ENCODE results near the gene ARFGAP1. TPM values are rescaled to one million over a fixed set of nuclear protein-coding genes. Genes with fewer than 3 reads are reported as not detected.

ARFGAP1 gene
- total and polyA plus RNA-seq, 2 experiments from 2014 or later = 41.5 to 95.5 TPM

- TF ChIP-seq, protein P1, sequence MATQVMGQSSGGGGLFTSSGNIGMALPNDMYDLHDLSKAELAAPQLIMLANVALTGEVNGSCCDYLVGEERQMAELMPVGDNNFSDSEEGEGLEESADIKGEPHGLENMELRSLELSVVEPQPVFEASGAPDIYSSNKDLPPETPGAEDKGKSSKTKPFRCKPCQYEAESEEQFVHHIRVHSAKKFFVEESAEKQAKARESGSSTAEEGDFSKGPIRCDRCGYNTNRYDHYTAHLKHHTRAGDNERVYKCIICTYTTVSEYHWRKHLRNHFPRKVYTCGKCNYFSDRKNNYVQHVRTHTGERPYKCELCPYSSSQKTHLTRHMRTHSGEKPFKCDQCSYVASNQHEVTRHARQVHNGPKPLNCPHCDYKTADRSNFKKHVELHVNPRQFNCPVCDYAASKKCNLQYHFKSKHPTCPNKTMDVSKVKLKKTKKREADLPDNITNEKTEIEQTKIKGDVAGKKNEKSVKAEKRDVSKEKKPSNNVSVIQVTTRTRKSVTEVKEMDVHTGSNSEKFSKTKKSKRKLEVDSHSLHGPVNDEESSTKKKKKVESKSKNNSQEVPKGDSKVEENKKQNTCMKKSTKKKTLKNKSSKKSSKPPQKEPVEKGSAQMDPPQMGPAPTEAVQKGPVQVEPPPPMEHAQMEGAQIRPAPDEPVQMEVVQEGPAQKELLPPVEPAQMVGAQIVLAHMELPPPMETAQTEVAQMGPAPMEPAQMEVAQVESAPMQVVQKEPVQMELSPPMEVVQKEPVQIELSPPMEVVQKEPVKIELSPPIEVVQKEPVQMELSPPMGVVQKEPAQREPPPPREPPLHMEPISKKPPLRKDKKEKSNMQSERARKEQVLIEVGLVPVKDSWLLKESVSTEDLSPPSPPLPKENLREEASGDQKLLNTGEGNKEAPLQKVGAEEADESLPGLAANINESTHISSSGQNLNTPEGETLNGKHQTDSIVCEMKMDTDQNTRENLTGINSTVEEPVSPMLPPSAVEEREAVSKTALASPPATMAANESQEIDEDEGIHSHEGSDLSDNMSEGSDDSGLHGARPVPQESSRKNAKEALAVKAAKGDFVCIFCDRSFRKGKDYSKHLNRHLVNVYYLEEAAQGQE (IDR thresholded peaks at IDR 0.05; ENCODE audit: unreplicated experiment) = no peak
- TF ChIP-seq STAT1 (IDR thresholded peaks at IDR 0.05; ENCODE audit: unreplicated experiment) = no peak
- TF ChIP-seq POLR2AphosphoS5 (IDR thresholded peaks at IDR 0.05; ENCODE audit: low read depth) = no peak
These were observed 35.1 kb downstream of the ARFGAP1 start (continued) for GRCh38 chr20:63307538-63308217.

DNA sequence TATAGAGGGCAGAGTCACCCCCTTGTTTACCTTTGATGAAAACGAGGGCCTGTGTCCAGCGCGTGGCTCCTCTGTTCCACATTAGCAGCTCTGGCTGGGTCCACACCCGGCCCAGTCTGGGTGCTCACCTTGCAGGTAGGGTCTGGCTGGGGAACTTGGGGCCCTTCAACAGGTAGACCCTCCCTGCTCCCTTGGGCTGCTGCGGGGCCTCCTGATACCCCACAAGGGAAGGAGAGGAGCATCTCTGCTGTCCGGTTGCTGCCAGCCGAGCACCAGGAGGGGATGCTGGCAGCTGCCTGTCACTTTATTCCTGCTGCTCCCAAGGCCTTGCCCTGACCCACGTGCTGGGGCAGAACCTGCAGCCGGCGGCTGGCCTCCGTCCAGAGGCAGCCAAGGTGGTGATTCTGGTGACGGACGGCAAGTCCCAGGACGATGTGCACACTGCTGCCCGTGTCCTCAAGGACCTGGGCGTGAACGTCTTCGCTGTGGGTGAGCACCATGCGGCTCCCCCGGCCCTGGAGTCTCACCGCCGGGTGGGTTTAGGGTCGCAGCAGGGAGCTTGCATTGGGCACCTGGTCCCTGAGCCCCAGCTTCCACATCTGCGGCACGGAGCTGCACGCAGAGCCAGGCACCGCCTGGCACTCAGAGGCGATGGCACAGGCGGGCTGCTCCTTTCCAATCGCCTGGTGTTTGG is 35.8 kb downstream of the ARFGAP1 start:
- H3K4me1 ChIP-seq (ENCODE audit: insufficient read depth) = no peaks in the 10 kb centered on the region
- Mint-ChIP-seq H3K36me3 (ENCODE audit: low read depth) (no peaks in the 10 kb centered on the region), H3K27ac (no peak overlapping the region), H3K4me1 (peaks cover 4% of the 10 kb centered on the region; the same call in 1 of the 3 replicates), H3K4me3 (no peak overlapping the region), H3K27me3 (ENCODE audit: insufficient read depth, low read depth, poor library complexity) (peaks cover 5% of the 10 kb centered on the region), H3K9me3 (peaks cover 4% of the 10 kb centered on the region; the same call in 1 of the 3 replicates)
- H4K20me1 ChIP-seq (replicated peaks; ENCODE audit: insufficient read depth) = no peaks in the 10 kb centered on the region
- ATAC-seq (no peak), DNase-seq (ENCODE audit: low spot score) (no peak)
- H3K36me3 ChIP-seq (ENCODE audit: insufficient read depth) = no peaks in the 10 kb centered on the region
- no peaks in the 10 kb centered on the region for H3K27me3 ChIP-seq (ENCODE audit: insufficient read depth)
- no peaks in the 10 kb centered on the region for H3K9me2 ChIP-seq (ENCODE audit: insufficient read depth)
- no peaks in the 10 kb centered on the region for H3K79me2 ChIP-seq (replicated peaks; ENCODE audit: insufficient read depth)
- no peak overlapping the region for H3K4me2 ChIP-seq
- H2AFZ ChIP-seq = no peak overlapping the region
- H3F3A ChIP-seq (replicated peaks; ENCODE audit: low read depth) = no peaks in the 10 kb centered on the region
- no peak overlapping the region for H3K4me3 ChIP-seq
- H3K27ac ChIP-seq (ENCODE audit: low read depth) = no peak overlapping the region
- TF ChIP-seq POLR2AphosphoS5 (IDR thresholded peaks at IDR 0.05; ENCODE audit: low read depth) (no peak), CREB1 (CRISPR knock-in tag; IDR thresholded peaks at IDR 0.05; ENCODE audit: low read depth) (no peak), ZNF331 (CRISPR knock-in tag; IDR thresholded peaks at IDR 0.05; ENCODE audit: low read depth) (no peak), EZH2phosphoT487 (IDR thresholded peaks at IDR 0.05; ENCODE audit: unreplicated experiment) (no peak), ETS1 (IDR thresholded peaks at IDR 0.05) (no peak)
- TF ChIP-seq, protein P2, sequence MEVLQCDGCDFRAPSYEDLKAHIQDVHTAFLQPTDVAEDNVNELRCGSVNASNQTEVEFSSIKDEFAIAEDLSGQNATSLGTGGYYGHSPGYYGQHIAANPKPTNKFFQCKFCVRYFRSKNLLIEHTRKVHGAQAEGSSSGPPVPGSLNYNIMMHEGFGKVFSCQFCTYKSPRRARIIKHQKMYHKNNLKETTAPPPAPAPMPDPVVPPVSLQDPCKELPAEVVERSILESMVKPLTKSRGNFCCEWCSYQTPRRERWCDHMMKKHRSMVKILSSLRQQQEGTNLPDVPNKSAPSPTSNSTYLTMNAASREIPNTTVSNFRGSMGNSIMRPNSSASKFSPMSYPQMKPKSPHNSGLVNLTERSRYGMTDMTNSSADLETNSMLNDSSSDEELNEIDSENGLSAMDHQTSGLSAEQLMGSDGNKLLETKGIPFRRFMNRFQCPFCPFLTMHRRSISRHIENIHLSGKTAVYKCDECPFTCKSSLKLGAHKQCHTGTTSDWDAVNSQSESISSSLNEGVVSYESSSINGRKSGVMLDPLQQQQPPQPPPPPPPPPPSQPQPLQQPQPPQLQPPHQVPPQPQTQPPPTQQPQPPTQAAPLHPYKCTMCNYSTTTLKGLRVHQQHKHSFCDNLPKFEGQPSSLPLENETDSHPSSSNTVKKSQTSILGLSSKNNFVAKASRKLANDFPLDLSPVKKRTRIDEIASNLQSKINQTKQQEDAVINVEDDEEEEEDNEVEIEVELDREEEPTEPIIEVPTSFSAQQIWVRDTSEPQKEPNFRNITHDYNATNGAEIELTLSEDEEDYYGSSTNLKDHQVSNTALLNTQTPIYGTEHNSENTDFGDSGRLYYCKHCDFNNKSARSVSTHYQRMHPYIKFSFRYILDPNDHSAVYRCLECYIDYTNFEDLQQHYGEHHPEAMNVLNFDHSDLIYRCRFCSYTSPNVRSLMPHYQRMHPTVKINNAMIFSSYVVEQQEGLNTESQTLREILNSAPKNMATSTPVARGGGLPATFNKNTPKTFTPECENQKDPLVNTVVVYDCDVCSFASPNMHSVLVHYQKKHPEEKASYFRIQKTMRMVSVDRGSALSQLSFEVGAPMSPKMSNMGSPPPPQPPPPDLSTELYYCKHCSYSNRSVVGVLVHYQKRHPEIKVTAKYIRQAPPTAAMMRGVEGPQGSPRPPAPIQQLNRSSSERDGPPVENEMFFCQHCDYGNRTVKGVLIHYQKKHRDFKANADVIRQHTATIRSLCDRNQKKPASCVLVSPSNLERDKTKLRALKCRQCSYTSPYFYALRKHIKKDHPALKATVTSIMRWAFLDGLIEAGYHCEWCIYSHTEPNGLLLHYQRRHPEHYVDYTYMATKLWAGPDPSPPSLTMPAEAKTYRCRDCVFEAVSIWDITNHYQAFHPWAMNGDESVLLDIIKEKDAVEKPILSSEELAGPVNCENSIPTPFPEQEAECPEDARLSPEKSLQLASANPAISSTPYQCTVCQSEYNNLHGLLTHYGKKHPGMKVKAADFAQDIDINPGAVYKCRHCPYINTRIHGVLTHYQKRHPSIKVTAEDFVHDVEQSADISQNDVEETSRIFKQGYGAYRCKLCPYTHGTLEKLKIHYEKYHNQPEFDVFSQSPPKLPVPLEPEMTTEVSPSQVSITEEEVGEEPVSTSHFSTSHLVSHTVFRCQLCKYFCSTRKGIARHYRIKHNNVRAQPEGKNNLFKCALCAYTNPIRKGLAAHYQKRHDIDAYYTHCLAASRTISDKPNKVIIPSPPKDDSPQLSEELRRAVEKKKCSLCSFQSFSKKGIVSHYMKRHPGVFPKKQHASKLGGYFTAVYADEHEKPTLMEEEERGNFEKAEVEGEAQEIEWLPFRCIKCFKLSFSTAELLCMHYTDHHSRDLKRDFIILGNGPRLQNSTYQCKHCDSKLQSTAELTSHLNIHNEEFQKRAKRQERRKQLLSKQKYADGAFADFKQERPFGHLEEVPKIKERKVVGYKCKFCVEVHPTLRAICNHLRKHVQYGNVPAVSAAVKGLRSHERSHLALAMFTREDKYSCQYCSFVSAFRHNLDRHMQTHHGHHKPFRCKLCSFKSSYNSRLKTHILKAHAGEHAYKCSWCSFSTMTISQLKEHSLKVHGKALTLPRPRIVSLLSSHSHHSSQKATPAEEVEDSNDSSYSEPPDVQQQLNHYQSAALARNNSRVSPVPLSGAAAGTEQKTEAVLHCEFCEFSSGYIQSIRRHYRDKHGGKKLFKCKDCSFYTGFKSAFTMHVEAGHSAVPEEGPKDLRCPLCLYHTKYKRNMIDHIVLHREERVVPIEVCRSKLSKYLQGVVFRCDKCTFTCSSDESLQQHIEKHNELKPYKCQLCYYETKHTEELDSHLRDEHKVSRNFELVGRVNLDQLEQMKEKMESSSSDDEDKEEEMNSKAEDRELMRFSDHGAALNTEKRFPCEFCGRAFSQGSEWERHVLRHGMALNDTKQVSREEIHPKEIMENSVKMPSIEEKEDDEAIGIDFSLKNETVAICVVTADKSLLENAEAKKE (CRISPR knock-in tag; IDR thresholded peaks at IDR 0.05) = no peak
- TF ChIP-seq, protein P1 (IDR thresholded peaks at IDR 0.05; ENCODE audit: unreplicated experiment) = no peak
